A549 (cell line): ENCODE data around the gene RAB11FIP4. TPM values are rescaled to one million over a fixed set of nuclear protein-coding genes. Genes with fewer than 3 reads are reported as not detected.

Source experiments
- ATAC-seq, 2 experiments: fragments of 200-7000 bp in 1 of 2; fragments of >200 bp in 1 of 2; cut with Nextera tagmentation in 1 of 2; cut with Tn5 transposase in 1 of 2; 3 replicates each; pipeline versions ENCODE4 v1.8.0 to v1.9.1; 2018 to 2020; ENCODE audit warnings: mild to moderate bottlenecking in 1 of 2, moderate library complexity in 1 of 2
- CTCF ChIA-PET: fragments of 300-600 bp; sonication (Branson Sonifier 250); formaldehyde crosslinking; extraction: SDS; loops from one replicate; lab custom pipeline; 2021; ENCODE audit warnings: antibody characterized with exemption, inconsistent platforms; lab: Yijun Ruan, JAX
- POLR2A ChIA-PET: fragments of 350-600 bp; formaldehyde crosslinking; extraction: SDS; loops from one replicate; lab custom pipeline; 2021; ENCODE audit warnings: antibody characterized with exemption, inconsistent platforms; lab: Yijun Ruan, JAX
- DNase-seq, 2 experiments: peaks; one replicate each; pipeline versions ENCODE4 v3.0.0 to v3.0.0-alpha.2; 2011 to 2016; ENCODE audit warnings: low read depth in 1 of 2, low spot score in 1 of 2
- FAIRE-seq: peaks from 2 replicates; lab custom pipeline; 2011; peaks lifted over from hg19 to GRCh38; lab: Jason Lieb, UNC
- H3K27ac ChIP-seq, 2 experiments: fragments of >200 bp; sonication (Bioruptor Twin); formaldehyde crosslinking; 3 replicates each; pipeline ENCODE4 v1.5.1; 2016 to 2017
- H3K4me1 ChIP-seq: fragments of >200 bp; sonication (Bioruptor Twin); formaldehyde crosslinking; 3 replicates; pipeline ENCODE4 v1.6.1; 2016
- H3K4me2 ChIP-seq: fragments of >200 bp; sonication (Bioruptor Twin); formaldehyde crosslinking; 3 replicates; pipeline ENCODE4 v1.6.1; 2016
- H3K4me3 ChIP-seq: fragments of >200 bp; sonication (Bioruptor Twin); formaldehyde crosslinking; 3 replicates; pipeline ENCODE4 v1.5.1; 2016
- H3K9me3 ChIP-seq: fragments of >200 bp; sonication (Bioruptor Twin); formaldehyde crosslinking; 3 replicates; pipeline ENCODE4 v1.6.1; 2016
- CBX8 ChIP-seq: fragments of 200-600 bp; sonication (generic); IDR thresholded peaks from 2 replicates; pipeline ENCODE4 v1.6.1; 2016
- CHD2 ChIP-seq: fragments of 150-350 bp; IDR thresholded peaks from 2 replicates; pipeline ENCODE4 v1.6.1; 2014; ENCODE audit warnings: low read length; ENCODE audit not compliant: partially characterized antibody
- EHF ChIP-seq: fragments of 250-450 bp; sonication (Bioruptor Pico); IDR thresholded peaks from 2 replicates; pipeline ENCODE4 v1.5.0; 2020; ENCODE audit warnings: mild to moderate bottlenecking
- EHMT2 ChIP-seq: fragments of 200-600 bp; sonication (generic); IDR thresholded peaks from 2 replicates; pipeline ENCODE4 v1.6.1; 2016; ENCODE audit warnings: antibody characterized with exemption, low read depth, mild to moderate bottlenecking, moderate library complexity
- FOSB ChIP-seq: fragments of 250-450 bp; sonication (Bioruptor Pico); IDR thresholded peaks from 2 replicates; pipeline ENCODE4 v1.5.0; 2020; ENCODE audit warnings: mild to moderate bottlenecking, moderate library complexity
- HDAC2 ChIP-seq: fragments of 200-600 bp; sonication (generic); IDR thresholded peaks from 2 replicates; pipeline ENCODE4 v1.6.1; 2016
- HOXB5 ChIP-seq: fragments of 250-450 bp; sonication (Bioruptor Pico); IDR thresholded peaks from 2 replicates; pipeline ENCODE4 v1.5.0; 2020; ENCODE audit warnings: mild to moderate bottlenecking, moderate library complexity
- KDM1A ChIP-seq: fragments of 200-600 bp; sonication (generic); IDR thresholded peaks from 2 replicates; pipeline ENCODE4 v1.6.1; 2016; ENCODE audit warnings: low read depth, mild to moderate bottlenecking
- KDM5A ChIP-seq: fragments of 200-600 bp; sonication (generic); IDR thresholded peaks from 2 replicates; pipeline ENCODE4 v1.6.1; 2016; ENCODE audit warnings: antibody characterized with exemption, mild to moderate bottlenecking
- MAFK ChIP-seq: fragments of 450-650 bp; IDR thresholded peaks from 2 replicates; pipeline ENCODE4 v1.6.1; 2014; ENCODE audit not compliant: partially characterized antibody
- MAZ ChIP-seq: fragments of 150-350 bp; IDR thresholded peaks from 2 replicates; pipeline ENCODE4 v1.6.1; 2014; ENCODE audit warnings: antibody characterized with exemption, low read depth, low read length, borderline replicate concordance
- POLR2A ChIP-seq: IDR thresholded peaks from 2 replicates; pipeline ENCODE4 v1.6.1; 2012; ENCODE audit warnings: mild to moderate bottlenecking, low read length
- RAD21 ChIP-seq, 2 experiments: fragments of >200 bp in 1 of 2; sonication (Bioruptor Twin) in 1 of 2; formaldehyde crosslinking in 1 of 2; IDR thresholded peaks in 1 of 2; conservative IDR thresholded peaks in 1 of 2; 2 replicates in 1 of 2; 3 replicates in 1 of 2; pipeline ENCODE4 v1.6.1; 2012 to 2018; ENCODE audit warnings: inconsistent platforms in 1 of 2
- RARB ChIP-seq: fragments of 250-450 bp; sonication (Bioruptor Pico); IDR thresholded peaks from 2 replicates; pipeline ENCODE4 v1.8.0; 2021; ENCODE audit warnings: mild to moderate bottlenecking, moderate library complexity
- RCOR1 ChIP-seq: fragments of 150-350 bp; IDR thresholded peaks from 2 replicates; pipeline ENCODE4 v1.6.1; 2014; ENCODE audit warnings: antibody characterized with exemption, low read length, low read depth
- SREBF2 ChIP-seq: fragments of 450-650 bp; IDR thresholded peaks from 2 replicates; pipeline ENCODE4 v1.6.1; 2014; ENCODE audit warnings: mild to moderate bottlenecking, moderate library complexity
- ZC3H11A ChIP-seq: fragments of 450-650 bp; IDR thresholded peaks from 2 replicates; pipeline ENCODE4 v1.6.1; 2014; ENCODE audit warnings: antibody characterized with exemption, mild to moderate bottlenecking
- ZNF302 ChIP-seq: fragments of 250-450 bp; sonication (Bioruptor Pico); IDR thresholded peaks from 2 replicates; pipeline ENCODE4 v1.9.0; 2021; ENCODE audit warnings: inconsistent platforms, mild to moderate bottlenecking, moderate library complexity
- WGBS: methylation state at CpG from one replicate; pipeline ENCODE4 v1.1.6; 2017; ENCODE audit errors: missing lambda C conversion rate; 5-methylcytosine and 5-hydroxymethylcytosine counted together
- polyA plus RNA-seq, 4 experiments: library from polyadenylated mRNA; depleted of rRNA in 3 of 4; stranded (reverse); fragments of >200 nt; fragmentation: RNase III in 1 of 4; extraction: RNeasy Plus Mini Kit Qiagen cat#74134 plus additional on column Dnase treatment in 1 of 4; gene quantifications; 2 replicates in 3 of 4; 3 replicates in 1 of 4; pipeline ENCODE4 v1.2.3, GENCODE V29; 2011 to 2017
- TF ChIP-seq, protein P1 (sequence below): IDR thresholded peaks from 2 replicates; pipeline ENCODE4 v1.6.1; 2012
- TF ChIP-seq, protein P2 (sequence below): fragments of >200 bp; sonication (Bioruptor Twin); formaldehyde crosslinking; IDR thresholded peaks from 3 replicates; pipeline ENCODE4 v1.6.1; 2016
- TF ChIP-seq, protein P3 (sequence below): fragments of 250-450 bp; sonication (Bioruptor Pico); IDR thresholded peaks from 2 replicates; pipeline ENCODE4 v1.5.0; 2021; ENCODE audit warnings: mild to moderate bottlenecking, moderate library complexity, borderline replicate concordance
- TF ChIP-seq, protein P4 (sequence below): fragments of >200 bp; sonication (Bioruptor Twin); formaldehyde crosslinking; IDR thresholded peaks from 2 replicates; pipeline ENCODE4 v1.6.1; 2016
- TF ChIP-seq, protein P5 (sequence below): fragments of 450-650 bp; IDR thresholded peaks from 2 replicates; pipeline ENCODE4 v1.6.1; 2014; ENCODE audit warnings: antibody characterized with exemption

RAB11FIP4 gene
- polyA plus RNA-seq, 2 of the 4 experiments (the other 2 are of a cell fraction) = 1.9 to 3.5 TPM

DNA sequence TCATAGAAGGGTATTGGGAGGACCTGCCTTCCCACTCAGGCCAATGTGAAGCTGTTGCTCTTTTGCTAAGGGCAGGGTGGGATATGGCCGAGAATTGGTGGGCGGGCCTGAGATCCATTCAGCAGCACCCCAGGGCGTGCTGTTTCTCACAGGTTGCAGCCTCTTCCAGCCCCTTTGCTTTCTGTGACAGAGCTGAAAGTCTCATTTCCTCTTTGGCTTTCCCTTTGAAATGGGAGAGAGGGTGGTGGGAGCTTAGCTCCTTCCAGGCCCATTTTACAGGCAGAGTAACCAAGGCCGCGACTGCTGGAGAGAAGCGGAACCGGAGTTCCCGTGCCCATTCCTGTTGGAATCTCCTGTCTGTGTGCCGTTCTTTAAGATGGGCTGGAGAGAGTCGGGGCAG is 183.0 kb downstream of the RAB11FIP4 start:
- H3K9me3 ChIP-seq = no peaks in the 10 kb centered on the region
- H3K4me3 ChIP-seq = no peak overlapping the region
- FAIRE-seq = no peak
- H3K27ac ChIP-seq = no peak overlapping the region
- peaks cover 11% of the 10 kb centered on the region for H3K4me1 ChIP-seq
- no peak for DNase-seq
- ATAC-seq = no peak
- no peak overlapping the region for H3K4me2 ChIP-seq
- CTCF ChIA-PET = interaction anchor here (0.8 to 4.7 kb wide), 5 partner anchors 9 to 268 kb away, joined by 3 to 30 read pairs (median 3); no protein-coding TSS in a partner anchor
- WGBS = 91% methylated on average over 10 of the region's 10 CpGs
- TF ChIP-seq RAD21 (conservative IDR thresholded peaks at IDR 0.05 in 1 of 2, IDR thresholded peaks at IDR 0.05 in 1 of 2) = no peak
- no peak for TF ChIP-seq CBX8
- no peak for TF ChIP-seq HDAC2
- TF ChIP-seq, protein P1, sequence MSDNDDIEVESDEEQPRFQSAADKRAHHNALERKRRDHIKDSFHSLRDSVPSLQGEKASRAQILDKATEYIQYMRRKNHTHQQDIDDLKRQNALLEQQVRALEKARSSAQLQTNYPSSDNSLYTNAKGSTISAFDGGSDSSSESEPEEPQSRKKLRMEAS = no peak
- TF ChIP-seq EHF = no peak
- TF ChIP-seq POLR2A = no peak
- no peak for TF ChIP-seq RARB (CRISPR knock-in tag)
- TF ChIP-seq CHD2 = no peak
- TF ChIP-seq EHMT2 = no peak
- TF ChIP-seq, protein P2, sequence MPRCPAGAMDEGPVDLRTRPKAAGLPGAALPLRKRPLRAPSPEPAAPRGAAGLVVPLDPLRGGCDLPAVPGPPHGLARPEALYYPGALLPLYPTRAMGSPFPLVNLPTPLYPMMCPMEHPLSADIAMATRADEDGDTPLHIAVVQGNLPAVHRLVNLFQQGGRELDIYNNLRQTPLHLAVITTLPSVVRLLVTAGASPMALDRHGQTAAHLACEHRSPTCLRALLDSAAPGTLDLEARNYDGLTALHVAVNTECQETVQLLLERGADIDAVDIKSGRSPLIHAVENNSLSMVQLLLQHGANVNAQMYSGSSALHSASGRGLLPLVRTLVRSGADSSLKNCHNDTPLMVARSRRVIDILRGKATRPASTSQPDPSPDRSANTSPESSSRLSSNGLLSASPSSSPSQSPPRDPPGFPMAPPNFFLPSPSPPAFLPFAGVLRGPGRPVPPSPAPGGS = no peak
- TF ChIP-seq, all 56 proteins: peak for 0
- POLR2A ChIA-PET = no interaction called here

DNA sequence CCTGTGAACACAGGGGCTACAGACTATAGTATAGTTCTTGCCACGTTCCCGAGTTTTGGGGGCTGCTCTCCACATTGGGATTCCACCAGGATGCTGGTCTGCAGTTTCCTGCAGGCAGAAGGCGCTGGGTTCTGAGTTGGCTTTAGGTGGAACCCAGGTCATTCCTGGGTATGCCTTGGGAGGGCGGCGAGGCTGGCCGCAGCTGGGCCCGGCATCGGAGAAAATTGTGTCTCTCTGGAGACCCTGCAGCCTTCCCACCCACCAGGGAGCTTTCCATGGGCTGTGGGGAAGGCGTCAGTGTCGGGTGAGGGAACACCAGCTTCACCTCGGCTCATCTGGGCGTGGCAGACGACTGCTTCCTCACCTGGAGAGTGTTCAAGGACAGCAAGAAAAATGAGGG is 183.6 kb downstream of the RAB11FIP4 start:
- Histone ChIP-seq H3K4me1 (peaks cover 11% of the 10 kb centered on the region), H3K27ac (no peak overlapping the region), H3K4me2 (no peak overlapping the region), H3K4me3 (no peak overlapping the region), H3K9me3 (no peaks in the 10 kb centered on the region)
- TF ChIP-seq, protein P3, sequence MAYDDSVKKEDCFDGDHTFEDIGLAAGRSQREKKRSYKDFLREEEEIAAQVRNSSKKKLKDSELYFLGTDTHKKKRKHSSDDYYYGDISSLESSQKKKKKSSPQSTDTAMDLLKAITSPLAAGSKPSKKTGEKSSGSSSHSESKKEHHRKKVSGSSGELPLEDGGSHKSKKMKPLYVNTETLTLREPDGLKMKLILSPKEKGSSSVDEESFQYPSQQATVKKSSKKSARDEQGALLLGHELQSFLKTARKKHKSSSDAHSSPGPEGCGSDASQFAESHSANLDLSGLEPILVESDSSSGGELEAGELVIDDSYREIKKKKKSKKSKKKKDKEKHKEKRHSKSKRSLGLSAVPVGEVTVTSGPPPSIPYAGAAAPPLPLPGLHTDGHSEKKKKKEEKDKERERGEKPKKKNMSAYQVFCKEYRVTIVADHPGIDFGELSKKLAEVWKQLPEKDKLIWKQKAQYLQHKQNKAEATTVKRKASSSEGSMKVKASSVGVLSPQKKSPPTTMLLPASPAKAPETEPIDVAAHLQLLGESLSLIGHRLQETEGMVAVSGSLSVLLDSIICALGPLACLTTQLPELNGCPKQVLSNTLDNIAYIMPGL (CRISPR knock-in tag) = no peak
- TF ChIP-seq, protein P4, sequence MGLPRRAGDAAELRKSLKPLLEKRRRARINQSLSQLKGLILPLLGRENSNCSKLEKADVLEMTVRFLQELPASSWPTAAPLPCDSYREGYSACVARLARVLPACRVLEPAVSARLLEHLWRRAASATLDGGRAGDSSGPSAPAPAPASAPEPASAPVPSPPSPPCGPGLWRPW = no peak
- TF ChIP-seq ZNF302 (CRISPR knock-in tag) (no peak), EHF (no peak), RCOR1 (no peak), HOXB5 (CRISPR knock-in tag) (no peak), KDM5A (no peak), SREBF2 (no peak), RARB (CRISPR knock-in tag) (no peak), ZC3H11A (no peak), FOSB (CRISPR knock-in tag) (no peak), MAZ (no peak), HDAC2 (no peak), KDM1A (no peak), POLR2A (no peak), MAFK (no peak)
- TF ChIP-seq, protein P5, sequence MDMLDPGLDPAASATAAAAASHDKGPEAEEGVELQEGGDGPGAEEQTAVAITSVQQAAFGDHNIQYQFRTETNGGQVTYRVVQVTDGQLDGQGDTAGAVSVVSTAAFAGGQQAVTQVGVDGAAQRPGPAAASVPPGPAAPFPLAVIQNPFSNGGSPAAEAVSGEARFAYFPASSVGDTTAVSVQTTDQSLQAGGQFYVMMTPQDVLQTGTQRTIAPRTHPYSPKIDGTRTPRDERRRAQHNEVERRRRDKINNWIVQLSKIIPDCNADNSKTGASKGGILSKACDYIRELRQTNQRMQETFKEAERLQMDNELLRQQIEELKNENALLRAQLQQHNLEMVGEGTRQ = no peak
- 93% methylated on average over 12 of the region's 13 CpGs for WGBS
- no peak for DNase-seq
- POLR2A ChIA-PET = no interaction called here
- FAIRE-seq = no peak
- ATAC-seq = no peak
- CTCF ChIA-PET = interaction anchor here (0.8 to 4.7 kb wide), 3 partner anchors 15 to 267 kb away, joined by 3 to 30 read pairs (median 7); no protein-coding TSS in a partner anchor
